Liver (tissue), 3 donors: ENCODE data around the gene PRXL2C.

ENCODE experiments used
- ATF3 ChIP-seq: IDR thresholded peaks from 2 replicates; pipeline ENCODE4 v1.6.1; 2016; ENCODE audit warnings: antibody characterized with exemption
- FOXA1 ChIP-seq: IDR thresholded peaks from 2 replicates; pipeline ENCODE4 v1.6.1; 2016; ENCODE audit warnings: antibody characterized with exemption
- RAD21 ChIP-seq, 2 donors: IDR thresholded peaks; 2 replicates each; pipeline ENCODE4 v1.6.1; 2016; ENCODE audit warnings: antibody characterized with exemption in 2 of 2, mild to moderate bottlenecking in 2 of 2
- RXRA ChIP-seq, 2 donors: IDR thresholded peaks; 2 replicates each; pipeline ENCODE4 v1.6.1; 2017 to 2018; ENCODE audit warnings: antibody characterized with exemption in 2 of 2, mild to moderate bottlenecking in 1 of 2
- TAF1 ChIP-seq: conservative IDR thresholded peaks from 2 replicates; pipeline ENCODE4 v1.6.1; 2016; ENCODE audit warnings: antibody characterized with exemption, mild to moderate bottlenecking
- YY1 ChIP-seq: IDR thresholded peaks from 2 replicates; pipeline ENCODE4 v1.6.1; 2016; ENCODE audit warnings: antibody characterized with exemption, mild to moderate bottlenecking
- TF ChIP-seq, protein P1 (sequence below): fragments of 150-350 bp; IDR thresholded peaks from 2 replicates; pipeline ENCODE4 v1.5.1; 2017; ENCODE audit warnings: improper control_type of control experiment, low read depth, low read length; ENCODE audit not compliant: missing input control
- donor health status: healthy.
- donor health status: healthy.

- TF ChIP-seq RXRA (IDR thresholded peaks at IDR 0.05) (no peak), ATF3 (no peak), TAF1 (no peak), RAD21 (IDR thresholded peaks at IDR 0.05) (no peak), FOXA1 (no peak), YY1 (no peak)
- TF ChIP-seq, protein P1, sequence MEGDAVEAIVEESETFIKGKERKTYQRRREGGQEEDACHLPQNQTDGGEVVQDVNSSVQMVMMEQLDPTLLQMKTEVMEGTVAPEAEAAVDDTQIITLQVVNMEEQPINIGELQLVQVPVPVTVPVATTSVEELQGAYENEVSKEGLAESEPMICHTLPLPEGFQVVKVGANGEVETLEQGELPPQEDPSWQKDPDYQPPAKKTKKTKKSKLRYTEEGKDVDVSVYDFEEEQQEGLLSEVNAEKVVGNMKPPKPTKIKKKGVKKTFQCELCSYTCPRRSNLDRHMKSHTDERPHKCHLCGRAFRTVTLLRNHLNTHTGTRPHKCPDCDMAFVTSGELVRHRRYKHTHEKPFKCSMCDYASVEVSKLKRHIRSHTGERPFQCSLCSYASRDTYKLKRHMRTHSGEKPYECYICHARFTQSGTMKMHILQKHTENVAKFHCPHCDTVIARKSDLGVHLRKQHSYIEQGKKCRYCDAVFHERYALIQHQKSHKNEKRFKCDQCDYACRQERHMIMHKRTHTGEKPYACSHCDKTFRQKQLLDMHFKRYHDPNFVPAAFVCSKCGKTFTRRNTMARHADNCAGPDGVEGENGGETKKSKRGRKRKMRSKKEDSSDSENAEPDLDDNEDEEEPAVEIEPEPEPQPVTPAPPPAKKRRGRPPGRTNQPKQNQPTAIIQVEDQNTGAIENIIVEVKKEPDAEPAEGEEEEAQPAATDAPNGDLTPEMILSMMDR = no peak
Observed at GRCh38 chr9:96638606-96639364, 16.3 kb downstream of the PRXL2C start.
